Esophagus muscularis mucosa (tissue), 4 donors: ENCODE measurements around the gene EVA1C.

Experiments used
- EP300 ChIP-seq: sonication (generic); formaldehyde crosslinking; IDR thresholded peaks from one replicate; pipeline ENCODE4 v1.6.1; 2017; ENCODE audit warnings: antibody characterized with exemption
- POLR2A ChIP-seq: fragments of 450-650 bp; IDR thresholded peaks from one replicate; pipeline ENCODE4 v1.6.1; 2017; ENCODE audit warnings: antibody characterized with exemption, moderate library complexity, mild to moderate bottlenecking, low read depth
- POLR2AphosphoS5 ChIP-seq, 2 donors: sonication (generic); formaldehyde crosslinking; IDR thresholded peaks; one replicate each; pipeline ENCODE4 v1.6.1; 2017; ENCODE audit warnings: antibody characterized with exemption in 2 of 2
- TF ChIP-seq, protein P1 (sequence below), 3 experiments: fragments of 200-600 bp in 2 of 3; fragments of 450-650 bp in 1 of 3; sonication (generic) in 2 of 3; IDR thresholded peaks; one replicate each; pipeline ENCODE4 v1.5.1; 2017 to 2019; ENCODE audit warnings: antibody characterized with exemption in 3 of 3, mild to moderate bottlenecking in 2 of 3, moderate library complexity in 1 of 3

- TF ChIP-seq, protein P1, sequence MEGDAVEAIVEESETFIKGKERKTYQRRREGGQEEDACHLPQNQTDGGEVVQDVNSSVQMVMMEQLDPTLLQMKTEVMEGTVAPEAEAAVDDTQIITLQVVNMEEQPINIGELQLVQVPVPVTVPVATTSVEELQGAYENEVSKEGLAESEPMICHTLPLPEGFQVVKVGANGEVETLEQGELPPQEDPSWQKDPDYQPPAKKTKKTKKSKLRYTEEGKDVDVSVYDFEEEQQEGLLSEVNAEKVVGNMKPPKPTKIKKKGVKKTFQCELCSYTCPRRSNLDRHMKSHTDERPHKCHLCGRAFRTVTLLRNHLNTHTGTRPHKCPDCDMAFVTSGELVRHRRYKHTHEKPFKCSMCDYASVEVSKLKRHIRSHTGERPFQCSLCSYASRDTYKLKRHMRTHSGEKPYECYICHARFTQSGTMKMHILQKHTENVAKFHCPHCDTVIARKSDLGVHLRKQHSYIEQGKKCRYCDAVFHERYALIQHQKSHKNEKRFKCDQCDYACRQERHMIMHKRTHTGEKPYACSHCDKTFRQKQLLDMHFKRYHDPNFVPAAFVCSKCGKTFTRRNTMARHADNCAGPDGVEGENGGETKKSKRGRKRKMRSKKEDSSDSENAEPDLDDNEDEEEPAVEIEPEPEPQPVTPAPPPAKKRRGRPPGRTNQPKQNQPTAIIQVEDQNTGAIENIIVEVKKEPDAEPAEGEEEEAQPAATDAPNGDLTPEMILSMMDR (IDR thresholded peaks at IDR 0.05): no peak
- TF ChIP-seq POLR2A: no peak
- no peak for TF ChIP-seq POLR2AphosphoS5 (IDR thresholded peaks at IDR 0.05)
- no peak for TF ChIP-seq EP300
Measured at GRCh38 chr21:32457962-32458361, 45.5 kb downstream of the EVA1C start.
